GM13977 (cell line): Measurements from ENCODE around the gene MRTFB.

Experiments used
- DNase-seq: peaks from one replicate; pipeline ENCODE4 v3.0.0; 2012; ENCODE audit warnings: low spot score
- CTCF ChIP-seq: IDR thresholded peaks from 2 replicates; pipeline ENCODE4 v1.5.1; 2012; ENCODE audit warnings: mild to moderate bottlenecking, control low read depth; ENCODE audit not compliant: insufficient read depth; ENCODE audit errors: extremely low read depth, missing control alignments
- in situ Hi-C: fragments of 300-500 bp; cut with MboI; formaldehyde crosslinking; loops from one replicate; pipeline ENCODE4 v1.12.0; 2022; ENCODE audit warnings: low sequenced_read_pairs, low pct_unique_long_range_greater_than_20kb, mixed read lengths, inconsistent platforms; ENCODE audit not compliant: unreplicated experiment

MRTFB gene

GRCh38 chr16:14286368-14287230, 215.5 kb downstream of the MRTFB start:
- DNase-seq = peak; percentile 55
- peak; percentile 34 for TF ChIP-seq CTCF
- in situ Hi-C loops = loop anchor here (10.0 kb wide), 1 partner anchor 362 kb away; the partner anchor contains the start of gene ERCC4

GRCh38 chr16:14289692-14290340, 218.7 kb downstream of the MRTFB start:
- in situ Hi-C loops = loop anchor here (10.0 kb wide), 1 partner anchor 365 kb away; the partner anchor contains the start of gene ERCC4
- no peak for DNase-seq
- TF ChIP-seq CTCF = peak; percentile 58

- no peak for DNase-seq
- no peak for TF ChIP-seq CTCF
- in situ Hi-C loops = no loop called here
Observed at GRCh38 chr16:14291286-14291685, 220.2 kb downstream of the MRTFB start.

- DNase-seq = peak; percentile 2
- no peak for TF ChIP-seq CTCF
- in situ Hi-C loops = no loop called here
Observed at GRCh38 chr16:14292051-14292825, 221.1 kb downstream of the MRTFB start.

DNA sequence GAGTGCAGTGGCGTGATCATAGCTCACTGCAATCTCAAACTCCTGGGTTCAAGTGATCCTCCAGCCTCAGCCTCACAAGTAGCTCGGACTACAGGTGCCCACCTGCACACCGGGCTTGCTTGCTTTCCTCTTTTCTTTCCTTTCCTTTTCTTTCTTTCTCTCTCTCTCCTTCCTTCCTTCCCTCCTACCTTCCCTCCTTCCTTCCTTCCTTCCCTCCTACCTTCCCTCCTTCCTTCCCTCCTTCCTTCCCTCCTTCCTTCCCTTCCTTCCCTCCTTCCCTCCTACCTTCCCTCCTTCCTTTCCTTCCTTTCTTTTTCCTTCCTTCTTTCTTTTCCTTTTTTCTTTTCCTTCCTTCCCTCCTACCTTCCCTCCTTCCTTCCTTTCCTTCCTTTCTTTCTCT, 225.5 kb downstream of the MRTFB start:
- in situ Hi-C loops = no loop called here
- DNase-seq = no peak
- TF ChIP-seq CTCF = no peak

- in situ Hi-C loops = no loop called here
- no peak for DNase-seq
- TF ChIP-seq CTCF = no peak
Observed at GRCh38 chr16:14298374-14299122, 227.4 kb downstream of the MRTFB start.
